Mucosa of descending colon (tissue), 3 donors: ENCODE data around the gene TNNI3. TPM values are rescaled to one million over a fixed set of nuclear protein-coding genes. Genes with fewer than 3 reads are reported as not detected.

Source experiments
- ATAC-seq: fragments of 200-7000 bp; cut with Tn5 transposase; one replicate; pipeline ENCODE4 v1.9.1; 2020; ENCODE audit warnings: mild to moderate bottlenecking, moderate library complexity
- DNase-seq, 3 donors: peaks; one replicate each; pipeline ENCODE4 v3.0.0-alpha.2; 2020
- H3K36me3 ChIP-seq: fragments of 200-600 bp; one replicate; pipeline ENCODE4 v1.8.0; 2021; ENCODE audit warnings: low read depth, mild to moderate bottlenecking
- H3K4me1 ChIP-seq: fragments of 200-600 bp; one replicate; pipeline ENCODE4 v1.8.0; 2021; ENCODE audit warnings: low read depth, mild to moderate bottlenecking
- H3K4me3 ChIP-seq: fragments of 200-600 bp; one replicate; pipeline ENCODE4 v1.8.0; 2021; ENCODE audit warnings: mild to moderate bottlenecking
- H3K9me3 ChIP-seq: fragments of 200-600 bp; one replicate; pipeline ENCODE4 v1.8.0; 2021; ENCODE audit warnings: mild to moderate bottlenecking
- intact Hi-C, 2 donors: fragments of 100-400 bp; cut with DNase I in 1 of 2; cut with micrococcal nuclease in 1 of 2; formaldehyde crosslinking; loops; one replicate each; pipeline versions ENCODE4 v1.11.0 to v1.11.1; 2022; cut with DNase I, micrococcal nuclease
- total RNA-seq, 3 donors: library from RNA; stranded (reverse); fragmentation: NEBNext Ultra II Directional in 2 of 3; extraction: Animal tissue kit (Norgen Biotek cat#: 25700) in 2 of 3; gene quantifications; one replicate each; pipeline versions ENCODE4 v1.2.1 to v1.2.4, GENCODE V29; 2021 to 2023
- TF ChIP-seq, protein P1 (sequence below): fragments of 200-600 bp; IDR thresholded peaks from one replicate; pipeline ENCODE4 v1.8.0; 2022; ENCODE audit warnings: antibody characterized with exemption, mild to moderate bottlenecking
- donor health status: DM: no; HTN: no; CAD: no; lungs with moderate emphysema.
- donor health status: DM: no; HTN: no; CAD: no.
- donor health status: DM: no; HTN: yes; CAD: no.

The TNNI3 gene
- total RNA-seq, 3 donors from 2014 or later = 2.2 TPM; not detected in 2

DNA sequence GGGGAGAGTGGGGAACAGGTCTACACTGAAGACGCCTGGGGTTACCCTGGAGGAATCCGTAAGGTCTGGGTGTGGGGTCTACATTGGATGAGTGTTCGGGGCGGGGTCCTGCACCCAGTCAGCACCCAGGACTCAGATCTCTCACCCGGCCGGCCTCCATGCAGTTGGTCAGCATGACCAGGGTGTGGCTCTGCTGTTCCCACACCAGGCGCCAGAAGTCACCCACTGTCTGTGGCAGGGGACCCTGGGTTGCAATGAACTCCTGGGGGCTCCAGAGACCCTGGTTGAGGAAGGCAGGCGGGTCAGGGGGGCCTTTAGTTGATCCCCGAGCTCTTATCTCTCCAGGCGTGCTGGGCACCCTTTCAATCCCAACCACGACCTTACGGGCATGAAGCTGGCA is 28.5 kb upstream of the TNNI3 start:
- DNase-seq (no peak), ATAC-seq (no peak)
- Histone ChIP-seq H3K4me1 (no peaks in the 10 kb centered on the region), H3K36me3 (no peaks in the 10 kb centered on the region), H3K9me3 (no peaks in the 10 kb centered on the region), H3K4me3 (no peak overlapping the region)
- intact Hi-C loops = no loop called here
- TF ChIP-seq, protein P1, sequence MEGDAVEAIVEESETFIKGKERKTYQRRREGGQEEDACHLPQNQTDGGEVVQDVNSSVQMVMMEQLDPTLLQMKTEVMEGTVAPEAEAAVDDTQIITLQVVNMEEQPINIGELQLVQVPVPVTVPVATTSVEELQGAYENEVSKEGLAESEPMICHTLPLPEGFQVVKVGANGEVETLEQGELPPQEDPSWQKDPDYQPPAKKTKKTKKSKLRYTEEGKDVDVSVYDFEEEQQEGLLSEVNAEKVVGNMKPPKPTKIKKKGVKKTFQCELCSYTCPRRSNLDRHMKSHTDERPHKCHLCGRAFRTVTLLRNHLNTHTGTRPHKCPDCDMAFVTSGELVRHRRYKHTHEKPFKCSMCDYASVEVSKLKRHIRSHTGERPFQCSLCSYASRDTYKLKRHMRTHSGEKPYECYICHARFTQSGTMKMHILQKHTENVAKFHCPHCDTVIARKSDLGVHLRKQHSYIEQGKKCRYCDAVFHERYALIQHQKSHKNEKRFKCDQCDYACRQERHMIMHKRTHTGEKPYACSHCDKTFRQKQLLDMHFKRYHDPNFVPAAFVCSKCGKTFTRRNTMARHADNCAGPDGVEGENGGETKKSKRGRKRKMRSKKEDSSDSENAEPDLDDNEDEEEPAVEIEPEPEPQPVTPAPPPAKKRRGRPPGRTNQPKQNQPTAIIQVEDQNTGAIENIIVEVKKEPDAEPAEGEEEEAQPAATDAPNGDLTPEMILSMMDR = no peak

- Histone ChIP-seq H3K4me3 (no peak overlapping the region), H3K36me3 (no peaks in the 10 kb centered on the region), H3K9me3 (no peaks in the 10 kb centered on the region), H3K4me1 (peaks cover 13% of the 10 kb centered on the region)
- TF ChIP-seq, protein P1 = no peak
- intact Hi-C loops = no loop called here
- DNase-seq (no peak), ATAC-seq (no peak)
Measured at GRCh38 chr19:55181740-55182139, 24.2 kb upstream of the TNNI3 start.

- H3K4me3 ChIP-seq = no peak within 1 kb of the TSS
- TF ChIP-seq, protein P1 = no peak
- H3K4me1 ChIP-seq = peaks cover 13% of the 10 kb centered on the region
- no peaks in the 10 kb centered on the region for H3K9me3 ChIP-seq
- ATAC-seq = peak; percentile 85
- intact Hi-C loops = no loop called here
- peak; percentile 63 to 80 (median 68) for DNase-seq
- no peaks in the 10 kb centered on the region for H3K36me3 ChIP-seq
Measured at GRCh38 chr19:55179606-55180484, 22.3 kb upstream of the TNNI3 start, which contains the start of gene SYT5. Gene SYT5, minus strand, starts transcription at chr19:55180289. Its CDS starts 1,248 bp downstream, at chr19:55179041.

GRCh38 chr19:55178781-55179599 is 21.5 kb upstream of the TNNI3 start:
- H3K9me3 ChIP-seq = no peaks in the 10 kb centered on the region
- H3K4me1 ChIP-seq = peaks cover 13% of the 10 kb centered on the region
- ATAC-seq (peak; percentile 70), DNase-seq (peak; percentile 74 to 87 (median 74))
- no peak overlapping the region for H3K4me3 ChIP-seq
- intact Hi-C loops = no loop called here
- H3K36me3 ChIP-seq = no peaks in the 10 kb centered on the region
- TF ChIP-seq, protein P1 = no peak

DNA sequence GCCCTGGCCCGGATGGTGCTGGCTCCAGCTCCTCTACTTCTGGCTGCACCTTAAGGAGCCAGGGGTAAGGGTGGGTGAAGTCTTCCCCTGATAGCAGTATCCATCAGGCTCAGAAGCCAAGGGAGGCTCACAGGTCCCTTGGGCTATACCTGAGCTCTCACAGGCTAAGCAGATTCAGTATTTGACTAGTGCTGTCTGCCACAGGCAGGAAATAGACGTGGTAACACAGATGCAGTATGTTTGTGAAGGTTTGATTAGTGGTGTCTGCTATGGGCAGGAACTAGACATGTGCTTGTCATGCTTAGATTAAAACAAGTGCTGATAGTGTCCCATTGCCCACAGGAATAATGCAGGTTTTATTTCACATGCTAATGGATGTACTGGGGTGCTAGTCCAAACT is 18.5 kb upstream of the TNNI3 start:
- Histone ChIP-seq H3K9me3 (no peaks in the 10 kb centered on the region), H3K36me3 (no peaks in the 10 kb centered on the region), H3K4me1 (peaks cover 20% of the 10 kb centered on the region), H3K4me3 (no peak overlapping the region)
- TF ChIP-seq, protein P1 = no peak
- intact Hi-C loops = no loop called here
- ATAC-seq (no peak), DNase-seq (no peak)
